ENCODE data around the gene TMEM63A.

GRCh38 chr1:225811622-225812487 lies 70.3 kb downstream of the TMEM63A start:
- TF ChIP-seq CTCF (IDR thresholded peaks at IDR 0.05) (peak in 2 of 3 experiments; percentile 12 to 33), POLR2AphosphoS5 (IDR thresholded peaks at IDR 0.05) (no peak)
